Skin epidermis (tissue), 12 donors: ENCODE measurements around the gene NHERF2.

Experiments
- H3K27ac ChIP-seq, 21 experiments: fragments of 200-600 bp; sonication (generic) in 11 of 21; one replicate each; pipeline ENCODE4 v1.5.0; 2020; ENCODE audit warnings: mild to moderate bottlenecking in 3 of 21, inconsistent platforms in 2 of 21, moderate library complexity in 2 of 21
- H3K4me3 ChIP-seq, 7 experiments: fragments of 200-600 bp; sonication (generic) in 2 of 7; one replicate each; pipeline ENCODE4 v1.5.0; 2020; ENCODE audit warnings: inconsistent platforms in 2 of 7, mild to moderate bottlenecking in 2 of 7, moderate library complexity in 1 of 7

The NHERF2 gene

GRCh38 chr16:2071454-2072202 is 44.9 kb downstream of the NHERF2 start:
- H3K27ac ChIP-seq, result no peak overlapping the region
- no peak overlapping the region for H3K4me3 ChIP-seq

GRCh38 chr16:2072926-2073325 is 46.2 kb downstream of the NHERF2 start:
- Histone ChIP-seq H3K4me3 (no peak overlapping the region), H3K27ac (no peak overlapping the region)

GRCh38 chr16:2074071-2074470 is 47.4 kb downstream of the NHERF2 start:
- Histone ChIP-seq H3K27ac (no peak overlapping the region), H3K4me3 (no peak overlapping the region)

- Histone ChIP-seq H3K4me3 (no peak overlapping the region), H3K27ac (no peak overlapping the region)
Observed at GRCh38 chr16:2075631-2076030, 48.9 kb downstream of the NHERF2 start.

- no peak overlapping the region for H3K4me3 ChIP-seq
- H3K27ac ChIP-seq, result no peak overlapping the region
Observed at GRCh38 chr16:2076072-2076865, 49.6 kb downstream of the NHERF2 start.

GRCh38 chr16:2077016-2077415 is 50.3 kb downstream of the NHERF2 start:
- no peak overlapping the region for H3K27ac ChIP-seq
- H3K4me3 ChIP-seq, result no peak overlapping the region

- Histone ChIP-seq H3K27ac (no peak overlapping the region), H3K4me3 (no peak overlapping the region)
Observed at GRCh38 chr16:2077696-2078095, 51.0 kb downstream of the NHERF2 start.

GRCh38 chr16:2078096-2078495 is 51.4 kb downstream of the NHERF2 start:
- no peak overlapping the region for H3K27ac ChIP-seq
- no peak overlapping the region for H3K4me3 ChIP-seq

GRCh38 chr16:2078691-2079090 is 52.0 kb downstream of the NHERF2 start:
- H3K4me3 ChIP-seq, result no peak overlapping the region

GRCh38 chr16:2079311-2079800 is 52.7 kb downstream of the NHERF2 start:
- Histone ChIP-seq H3K4me3 (no peak overlapping the region), H3K27ac (peak overlapping the region in 1 of 21 experiments; percentile 15)

More at GRCh38 chr16:2078691-2079090, 52.0 kb downstream of the NHERF2 start:
- H3K27ac ChIP-seq, result peak overlapping the region in 2 of 21 experiments; percentile 15 to 17

GRCh38 chr16:2079991-2080390 is 53.3 kb downstream of the NHERF2 start:
- H3K4me3 ChIP-seq, result no peak overlapping the region

GRCh38 chr16:2081201-2082084 is 54.7 kb downstream of the NHERF2 start:
- peak overlapping the region in 8 of 21 experiments; percentile 16 to 69 (median 30) for H3K27ac ChIP-seq

More at GRCh38 chr16:2079991-2080390, 53.3 kb downstream of the NHERF2 start:
- H3K27ac ChIP-seq, result no peak overlapping the region

GRCh38 chr16:2082171-2082982 is 55.7 kb downstream of the NHERF2 start:
- no peak overlapping the region for H3K4me3 ChIP-seq
- H3K27ac ChIP-seq, result peak overlapping the region in 7 of 21 experiments; percentile 22 to 69 (median 33)

More at GRCh38 chr16:2081201-2082084, 54.7 kb downstream of the NHERF2 start:
- no peak overlapping the region for H3K4me3 ChIP-seq

GRCh38 chr16:2082983-2083364 is 56.3 kb downstream of the NHERF2 start:
- Histone ChIP-seq H3K27ac (peak overlapping the region in 3 of 21 experiments; percentile 34 to 69 (median 66)), H3K4me3 (no peak overlapping the region)

GRCh38 chr16:2083409-2083808 is 56.7 kb downstream of the NHERF2 start:
- H3K27ac ChIP-seq, result peak overlapping the region in 1 of 21 experiments; percentile 66

GRCh38 chr16:2083876-2084780 is 57.4 kb downstream of the NHERF2 start:
- no peak overlapping the region for H3K4me3 ChIP-seq
- no peak overlapping the region for H3K27ac ChIP-seq

More at GRCh38 chr16:2083409-2083808, 56.7 kb downstream of the NHERF2 start:
- no peak overlapping the region for H3K4me3 ChIP-seq

- Histone ChIP-seq H3K27ac (no peak overlapping the region), H3K4me3 (no peak overlapping the region)
Observed at GRCh38 chr16:2084895-2085625, 58.4 kb downstream of the NHERF2 start.
